ENCODE data around the gene TAF1A. TPM values are rescaled to one million over a fixed set of nuclear protein-coding genes. Genes with fewer than 3 reads are reported as not detected.

TAF1A gene
- total and polyA plus RNA-seq, 2 of the 8 experiments (the other 6 are each of a cell fraction or from before 2014, with no cell fraction given): 3.3 to 16.7 TPM

- TF ChIP-seq, protein P1, sequence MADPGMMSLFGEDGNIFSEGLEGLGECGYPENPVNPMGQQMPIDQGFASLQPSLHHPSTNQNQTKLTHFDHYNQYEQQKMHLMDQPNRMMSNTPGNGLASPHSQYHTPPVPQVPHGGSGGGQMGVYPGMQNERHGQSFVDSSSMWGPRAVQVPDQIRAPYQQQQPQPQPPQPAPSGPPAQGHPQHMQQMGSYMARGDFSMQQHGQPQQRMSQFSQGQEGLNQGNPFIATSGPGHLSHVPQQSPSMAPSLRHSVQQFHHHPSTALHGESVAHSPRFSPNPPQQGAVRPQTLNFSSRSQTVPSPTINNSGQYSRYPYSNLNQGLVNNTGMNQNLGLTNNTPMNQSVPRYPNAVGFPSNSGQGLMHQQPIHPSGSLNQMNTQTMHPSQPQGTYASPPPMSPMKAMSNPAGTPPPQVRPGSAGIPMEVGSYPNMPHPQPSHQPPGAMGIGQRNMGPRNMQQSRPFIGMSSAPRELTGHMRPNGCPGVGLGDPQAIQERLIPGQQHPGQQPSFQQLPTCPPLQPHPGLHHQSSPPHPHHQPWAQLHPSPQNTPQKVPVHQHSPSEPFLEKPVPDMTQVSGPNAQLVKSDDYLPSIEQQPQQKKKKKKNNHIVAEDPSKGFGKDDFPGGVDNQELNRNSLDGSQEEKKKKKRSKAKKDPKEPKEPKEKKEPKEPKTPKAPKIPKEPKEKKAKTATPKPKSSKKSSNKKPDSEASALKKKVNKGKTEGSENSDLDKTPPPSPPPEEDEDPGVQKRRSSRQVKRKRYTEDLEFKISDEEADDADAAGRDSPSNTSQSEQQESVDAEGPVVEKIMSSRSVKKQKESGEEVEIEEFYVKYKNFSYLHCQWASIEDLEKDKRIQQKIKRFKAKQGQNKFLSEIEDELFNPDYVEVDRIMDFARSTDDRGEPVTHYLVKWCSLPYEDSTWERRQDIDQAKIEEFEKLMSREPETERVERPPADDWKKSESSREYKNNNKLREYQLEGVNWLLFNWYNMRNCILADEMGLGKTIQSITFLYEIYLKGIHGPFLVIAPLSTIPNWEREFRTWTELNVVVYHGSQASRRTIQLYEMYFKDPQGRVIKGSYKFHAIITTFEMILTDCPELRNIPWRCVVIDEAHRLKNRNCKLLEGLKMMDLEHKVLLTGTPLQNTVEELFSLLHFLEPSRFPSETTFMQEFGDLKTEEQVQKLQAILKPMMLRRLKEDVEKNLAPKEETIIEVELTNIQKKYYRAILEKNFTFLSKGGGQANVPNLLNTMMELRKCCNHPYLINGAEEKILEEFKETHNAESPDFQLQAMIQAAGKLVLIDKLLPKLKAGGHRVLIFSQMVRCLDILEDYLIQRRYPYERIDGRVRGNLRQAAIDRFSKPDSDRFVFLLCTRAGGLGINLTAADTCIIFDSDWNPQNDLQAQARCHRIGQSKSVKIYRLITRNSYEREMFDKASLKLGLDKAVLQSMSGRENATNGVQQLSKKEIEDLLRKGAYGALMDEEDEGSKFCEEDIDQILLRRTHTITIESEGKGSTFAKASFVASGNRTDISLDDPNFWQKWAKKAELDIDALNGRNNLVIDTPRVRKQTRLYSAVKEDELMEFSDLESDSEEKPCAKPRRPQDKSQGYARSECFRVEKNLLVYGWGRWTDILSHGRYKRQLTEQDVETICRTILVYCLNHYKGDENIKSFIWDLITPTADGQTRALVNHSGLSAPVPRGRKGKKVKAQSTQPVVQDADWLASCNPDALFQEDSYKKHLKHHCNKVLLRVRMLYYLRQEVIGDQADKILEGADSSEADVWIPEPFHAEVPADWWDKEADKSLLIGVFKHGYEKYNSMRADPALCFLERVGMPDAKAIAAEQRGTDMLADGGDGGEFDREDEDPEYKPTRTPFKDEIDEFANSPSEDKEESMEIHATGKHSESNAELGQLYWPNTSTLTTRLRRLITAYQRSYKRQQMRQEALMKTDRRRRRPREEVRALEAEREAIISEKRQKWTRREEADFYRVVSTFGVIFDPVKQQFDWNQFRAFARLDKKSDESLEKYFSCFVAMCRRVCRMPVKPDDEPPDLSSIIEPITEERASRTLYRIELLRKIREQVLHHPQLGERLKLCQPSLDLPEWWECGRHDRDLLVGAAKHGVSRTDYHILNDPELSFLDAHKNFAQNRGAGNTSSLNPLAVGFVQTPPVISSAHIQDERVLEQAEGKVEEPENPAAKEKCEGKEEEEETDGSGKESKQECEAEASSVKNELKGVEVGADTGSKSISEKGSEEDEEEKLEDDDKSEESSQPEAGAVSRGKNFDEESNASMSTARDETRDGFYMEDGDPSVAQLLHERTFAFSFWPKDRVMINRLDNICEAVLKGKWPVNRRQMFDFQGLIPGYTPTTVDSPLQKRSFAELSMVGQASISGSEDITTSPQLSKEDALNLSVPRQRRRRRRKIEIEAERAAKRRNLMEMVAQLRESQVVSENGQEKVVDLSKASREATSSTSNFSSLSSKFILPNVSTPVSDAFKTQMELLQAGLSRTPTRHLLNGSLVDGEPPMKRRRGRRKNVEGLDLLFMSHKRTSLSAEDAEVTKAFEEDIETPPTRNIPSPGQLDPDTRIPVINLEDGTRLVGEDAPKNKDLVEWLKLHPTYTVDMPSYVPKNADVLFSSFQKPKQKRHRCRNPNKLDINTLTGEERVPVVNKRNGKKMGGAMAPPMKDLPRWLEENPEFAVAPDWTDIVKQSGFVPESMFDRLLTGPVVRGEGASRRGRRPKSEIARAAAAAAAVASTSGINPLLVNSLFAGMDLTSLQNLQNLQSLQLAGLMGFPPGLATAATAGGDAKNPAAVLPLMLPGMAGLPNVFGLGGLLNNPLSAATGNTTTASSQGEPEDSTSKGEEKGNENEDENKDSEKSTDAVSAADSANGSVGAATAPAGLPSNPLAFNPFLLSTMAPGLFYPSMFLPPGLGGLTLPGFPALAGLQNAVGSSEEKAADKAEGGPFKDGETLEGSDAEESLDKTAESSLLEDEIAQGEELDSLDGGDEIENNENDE (IDR thresholded peaks at IDR 0.05; ENCODE audit: insufficient replicate concordance, low read length): no peak
- no peak for TF ChIP-seq RXRA (IDR thresholded peaks at IDR 0.05; ENCODE audit: insufficient read depth, low read depth, low read length)
These were observed 36.9 kb downstream of the TAF1A start (continued) for GRCh38 chr1:222552882-222553281.
